Measurements from ENCODE around the gene ST3GAL2. TPM values are rescaled to one million over a fixed set of nuclear protein-coding genes. Genes with fewer than 3 reads are reported as not detected.

The ST3GAL2 gene
- total and polyA plus RNA-seq, 9 of the 15 experiments (the other 6 are each of a cell fraction or from before 2014, with no cell fraction given) = 1.5 to 108 (median 34.3) TPM

DNA sequence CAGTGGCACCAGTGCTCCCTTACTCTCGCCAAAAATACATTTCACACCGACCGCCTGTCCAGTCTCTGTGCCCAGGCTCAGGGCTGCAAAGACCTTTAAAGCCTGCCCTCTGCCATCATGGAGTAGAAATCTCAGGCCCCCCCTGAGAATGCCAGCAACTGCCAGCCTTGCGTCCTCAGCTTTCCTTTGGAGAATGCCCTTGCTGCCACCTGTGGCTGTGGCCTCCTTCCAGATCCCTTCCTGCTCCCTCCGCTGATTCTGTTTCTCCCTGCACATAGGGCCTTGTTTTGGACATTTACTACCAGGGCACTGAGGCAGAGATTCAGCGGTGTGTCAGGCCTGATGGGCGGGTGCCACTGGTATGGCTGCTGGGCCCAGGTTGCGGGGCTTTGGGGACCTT, 28.7 kb upstream of the ST3GAL2 start:
- no peaks in the 10 kb centered on the region; the same call in 1 of the 2 replicates for H4K20me1 ChIP-seq (replicated peaks; ENCODE audit: control insufficient read depth, insufficient read depth, low read length)
- intact Hi-C loops (cut with micrococcal nuclease) = no loop called here
- no peaks in the 10 kb centered on the region for H3K9me1 ChIP-seq (ENCODE audit: control insufficient read depth, insufficient read depth, low read length)
- no peaks in the 10 kb centered on the region for H3K9me3 ChIP-seq (replicated peaks; ENCODE audit: control insufficient read depth, insufficient read depth, low read depth, low read length)
- H2AFZ ChIP-seq (ENCODE audit: low read depth, low read length) = no peak overlapping the region
- peak overlapping the region in 1 of 2 experiments; percentile 43; a peak in 1 of 4 replicates for H3K9ac ChIP-seq (ENCODE audit: insufficient read depth in 1 of 2, low read depth in 2 of 2, low read length in 2 of 2)
- no peak for ATAC-seq
- H3K4me1 ChIP-seq (replicated peaks in 1 of 2; ENCODE audit: control insufficient read depth in 2 of 2, insufficient read depth in 2 of 2, low read length in 2 of 2) = peaks cover 0 to 32% of the 10 kb centered on the region in 2 experiments; a peak in 3 of 5 replicates
- no TSS peak for BruUV-seq (replicated peaks)
- H3K27ac ChIP-seq (ENCODE audit: extremely low read depth, low read depth, low read length) = no peak overlapping the region
- POLR2A ChIA-PET = interaction anchor here (1.2 to 1.9 kb wide), 2 partner anchors 11 to 35 kb away, joined by 5 to 10 read pairs; no protein-coding TSS in a partner anchor
- in situ Hi-C loops (cut with MboI) = loop anchor here (10.0 kb wide), 1 partner anchor 73 kb away; no protein-coding TSS in a partner anchor
- no peak for TF ChIP-seq ZBTB8A (IDR thresholded peaks at IDR 0.05; ENCODE audit: partially characterized antibody)
- no peak for TF ChIP-seq GABPA (tag; conservative IDR thresholded peaks at IDR 0.05; ENCODE audit: low read depth)
- no peak for TF ChIP-seq U2AF2 (optimal IDR thresholded peaks at IDR 0.05; ENCODE audit: low read depth, low read length)
- no peak for TF ChIP-seq ZNF133 (CRISPR knock-in tag; IDR thresholded peaks at IDR 0.05)
- no peak for TF ChIP-seq PHF21A (IDR thresholded peaks at IDR 0.05; ENCODE audit: borderline replicate concordance, low read depth)
- TF ChIP-seq TEAD1 (CRISPR knock-in tag; IDR thresholded peaks at IDR 0.05) = no peak
- TF ChIP-seq, protein P1, sequence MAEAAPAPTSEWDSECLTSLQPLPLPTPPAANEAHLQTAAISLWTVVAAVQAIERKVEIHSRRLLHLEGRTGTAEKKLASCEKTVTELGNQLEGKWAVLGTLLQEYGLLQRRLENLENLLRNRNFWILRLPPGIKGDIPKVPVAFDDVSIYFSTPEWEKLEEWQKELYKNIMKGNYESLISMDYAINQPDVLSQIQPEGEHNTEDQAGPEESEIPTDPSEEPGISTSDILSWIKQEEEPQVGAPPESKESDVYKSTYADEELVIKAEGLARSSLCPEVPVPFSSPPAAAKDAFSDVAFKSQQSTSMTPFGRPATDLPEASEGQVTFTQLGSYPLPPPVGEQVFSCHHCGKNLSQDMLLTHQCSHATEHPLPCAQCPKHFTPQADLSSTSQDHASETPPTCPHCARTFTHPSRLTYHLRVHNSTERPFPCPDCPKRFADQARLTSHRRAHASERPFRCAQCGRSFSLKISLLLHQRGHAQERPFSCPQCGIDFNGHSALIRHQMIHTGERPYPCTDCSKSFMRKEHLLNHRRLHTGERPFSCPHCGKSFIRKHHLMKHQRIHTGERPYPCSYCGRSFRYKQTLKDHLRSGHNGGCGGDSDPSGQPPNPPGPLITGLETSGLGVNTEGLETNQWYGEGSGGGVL (CRISPR knock-in tag; IDR thresholded peaks at IDR 0.05) = no peak
- no peak for TF ChIP-seq ZNF23 (CRISPR knock-in tag; IDR thresholded peaks at IDR 0.05)
- TF ChIP-seq FOXK2 (conservative IDR thresholded peaks at IDR 0.05 in 1 of 2, IDR thresholded peaks at IDR 0.05 in 1 of 2; ENCODE audit: low read depth in 2 of 2) = no peak
- TF ChIP-seq ZFPM2 (CRISPR knock-in tag; IDR thresholded peaks at IDR 0.05) = no peak
- TF ChIP-seq DPF2 (IDR thresholded peaks at IDR 0.05) = no peak
- no peak for TF ChIP-seq SRSF1 (IDR thresholded peaks at IDR 0.05; ENCODE audit: low read depth, low read length)
- no peak for TF ChIP-seq POLR2G (IDR thresholded peaks at IDR 0.05; ENCODE audit: low read depth, low read length)
- TF ChIP-seq RHOXF2B (CRISPR knock-in tag; conservative IDR thresholded peaks at IDR 0.05) = no peak
- no peak for TF ChIP-seq CAMTA2 (CRISPR knock-in tag; conservative IDR thresholded peaks at IDR 0.05)
- no peak for TF ChIP-seq ZNF76 (CRISPR knock-in tag; IDR thresholded peaks at IDR 0.05; ENCODE audit: borderline replicate concordance)
- no peak for TF ChIP-seq MED1 (CRISPR knock-in tag; IDR thresholded peaks at IDR 0.05; ENCODE audit: borderline replicate concordance)
- TF ChIP-seq FOXJ3 (CRISPR knock-in tag; IDR thresholded peaks at IDR 0.05) = no peak
- no peak for TF ChIP-seq TAF7 (tag; IDR thresholded peaks at IDR 0.05)
- no peak overlapping the region for H3K4me3 ChIP-seq
- DNase-seq (ENCODE audit: extremely low read depth in 1 of 4, low spot score in 3 of 4) = no peak
- 89% methylated on average over 8 of the region's 8 CpGs for WGBS (ENCODE audit: insufficient coverage, low coverage, missing lambda C conversion rate)
- H3K27me3 ChIP-seq (ENCODE audit: control insufficient read depth in 2 of 2, insufficient read depth in 2 of 2, low read length in 2 of 2) = no peaks in the 10 kb centered on the region
- no peak for FAIRE-seq
- H3K79me2 ChIP-seq (ENCODE audit: control insufficient read depth, insufficient read depth, low read length) = no peaks in the 10 kb centered on the region
- H3K36me3 ChIP-seq (ENCODE audit: control insufficient read depth, insufficient read depth, low read length) = peaks cover 16% of the 10 kb centered on the region; the same call in 1 of the 3 replicates
- CTCF ChIA-PET (ENCODE audit: low intra/inter-chr PET ratio) = interaction anchor here (1.7 kb wide), 1 partner anchor 72 kb away, joined by 7 read pairs; no protein-coding TSS in a partner anchor
- H3K4me2 ChIP-seq (ENCODE audit: insufficient read depth, low read length) = no peak overlapping the region

Data from K562 (cell line).